ENCODE measurements around the gene DENND4A.

DENND4A gene

DNA sequence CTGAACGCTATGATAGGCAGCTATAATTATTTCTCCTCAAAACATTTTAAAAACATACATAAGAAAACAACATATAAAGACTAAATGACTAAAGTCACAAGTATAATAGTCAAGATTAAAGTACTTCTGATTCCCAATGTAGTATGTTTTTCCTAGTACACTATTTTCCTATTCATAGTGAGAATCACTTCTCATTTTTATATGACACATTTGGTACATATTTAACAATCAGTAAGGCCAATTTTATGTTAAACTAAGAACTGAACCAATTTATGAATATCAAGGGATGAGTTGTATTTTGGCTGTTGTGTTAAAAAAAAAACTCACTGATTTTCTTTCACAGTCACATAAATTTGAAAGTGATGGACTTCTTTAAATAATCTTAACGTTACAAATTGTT, 79.7 kb downstream of the DENND4A start:
- H3K27ac Mint-ChIP-seq: no peak overlapping the region
- H3K4me3 Mint-ChIP-seq: no peak overlapping the region
- H3K9me3 Mint-ChIP-seq: no peaks in the 10 kb centered on the region
- H3K4me1 Mint-ChIP-seq: no peaks in the 10 kb centered on the region
- H3K36me3 Mint-ChIP-seq: peaks cover 16% of the 10 kb centered on the region
- H3K27me3 Mint-ChIP-seq: no peaks in the 10 kb centered on the region

DNA sequence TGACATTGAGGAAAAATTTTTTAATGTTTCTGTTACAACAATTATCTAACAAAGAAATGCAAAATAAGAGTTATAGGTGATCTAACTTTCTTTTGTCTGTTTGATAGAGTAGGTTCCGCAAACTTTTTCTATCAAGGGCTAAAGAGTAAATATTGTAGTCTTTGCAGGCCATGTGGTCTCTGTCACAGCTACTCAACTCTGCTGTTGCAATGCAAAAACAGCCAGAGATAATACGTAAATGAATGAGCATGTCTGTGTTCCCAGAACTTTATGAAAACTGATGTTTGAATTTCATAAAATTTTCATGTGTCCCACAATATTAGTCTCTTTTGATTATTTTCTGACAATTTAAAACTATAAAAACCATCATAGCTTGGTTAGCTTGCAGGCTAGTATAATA, 97.0 kb downstream of the DENND4A start:
- no peaks in the 10 kb centered on the region for H3K9me3 Mint-ChIP-seq
- no peaks in the 10 kb centered on the region for H3K27me3 Mint-ChIP-seq
- H3K36me3 Mint-ChIP-seq: peaks cover 31% of the 10 kb centered on the region
- H3K4me3 Mint-ChIP-seq: no peak overlapping the region
- no peak overlapping the region for H3K27ac Mint-ChIP-seq
- no peaks in the 10 kb centered on the region for H3K4me1 Mint-ChIP-seq

DNA sequence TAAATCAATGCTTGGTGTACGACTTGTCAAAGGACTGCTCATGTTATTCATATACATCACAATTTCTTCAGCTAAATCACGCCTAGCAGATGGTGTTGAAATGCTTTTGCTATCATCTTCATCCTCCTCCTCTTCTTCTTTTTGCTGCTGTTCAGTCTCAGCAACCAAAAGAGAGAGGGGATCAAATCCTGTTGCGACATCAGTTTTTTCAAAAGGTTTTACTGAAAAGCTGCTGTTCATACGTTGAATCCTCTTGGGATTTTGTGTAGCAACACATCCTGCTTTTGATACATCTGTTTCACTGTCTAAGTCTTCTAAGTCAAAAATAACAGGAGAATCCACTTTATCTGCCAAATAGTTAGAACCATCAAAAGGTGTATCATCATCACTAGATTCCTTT, 101.3 kb downstream of the DENND4A start:
- Mint-ChIP-seq H3K4me1 (no peaks in the 10 kb centered on the region), H3K36me3 (peaks cover 48% of the 10 kb centered on the region), H3K4me3 (no peak overlapping the region), H3K9me3 (peaks cover 4% of the 10 kb centered on the region), H3K27ac (no peak overlapping the region), H3K27me3 (no peaks in the 10 kb centered on the region)

DNA sequence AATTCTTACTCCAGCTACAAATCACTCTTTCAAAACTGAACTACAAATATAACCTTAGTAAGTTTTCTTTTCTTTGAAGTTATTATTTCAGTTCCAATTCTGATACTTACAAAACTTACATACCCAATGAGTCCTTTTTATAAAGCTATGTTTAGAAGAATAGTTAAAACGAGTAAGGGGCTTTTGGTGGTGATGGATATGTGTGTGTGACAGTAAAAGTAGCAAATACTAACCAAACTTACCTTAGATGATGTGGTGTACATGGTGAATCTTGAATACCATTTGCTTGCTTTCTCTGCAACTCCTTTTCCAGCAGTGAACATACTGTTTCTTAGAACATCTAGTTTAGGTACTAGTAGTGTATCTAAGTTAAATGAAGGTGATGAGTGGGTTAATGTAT, 101.9 kb downstream of the DENND4A start:
- Mint-ChIP-seq H3K27me3 (no peaks in the 10 kb centered on the region), H3K4me1 (no peaks in the 10 kb centered on the region), H3K27ac (no peak overlapping the region), H3K36me3 (peaks cover 48% of the 10 kb centered on the region), H3K4me3 (no peak overlapping the region), H3K9me3 (peaks cover 4% of the 10 kb centered on the region)

DNA sequence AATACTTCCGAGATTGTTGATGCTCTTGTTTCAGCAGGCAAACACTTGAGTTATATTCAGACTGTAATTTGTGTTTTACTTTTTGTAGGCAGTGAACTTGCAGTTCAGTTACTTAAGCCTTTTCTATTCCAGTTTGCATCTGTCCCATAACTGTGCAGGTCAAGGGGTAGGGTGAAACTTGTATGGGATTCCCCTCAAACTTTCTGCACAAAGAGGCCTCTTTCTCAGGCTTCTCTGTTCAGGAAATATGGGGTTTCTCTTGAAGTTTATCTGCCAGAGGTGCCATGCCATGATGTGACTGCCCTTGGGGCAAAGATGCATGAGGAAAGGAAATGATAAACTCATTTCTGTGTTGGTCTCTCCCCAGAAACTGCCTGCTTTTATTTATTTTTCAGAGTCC, 103.6 kb downstream of the DENND4A start:
- Mint-ChIP-seq H3K9me3 (peaks cover 4% of the 10 kb centered on the region), H3K36me3 (peaks cover 50% of the 10 kb centered on the region), H3K27ac (no peak overlapping the region), H3K4me1 (peaks cover under 1% of the 10 kb centered on the region), H3K4me3 (no peak overlapping the region), H3K27me3 (no peaks in the 10 kb centered on the region)

DNA sequence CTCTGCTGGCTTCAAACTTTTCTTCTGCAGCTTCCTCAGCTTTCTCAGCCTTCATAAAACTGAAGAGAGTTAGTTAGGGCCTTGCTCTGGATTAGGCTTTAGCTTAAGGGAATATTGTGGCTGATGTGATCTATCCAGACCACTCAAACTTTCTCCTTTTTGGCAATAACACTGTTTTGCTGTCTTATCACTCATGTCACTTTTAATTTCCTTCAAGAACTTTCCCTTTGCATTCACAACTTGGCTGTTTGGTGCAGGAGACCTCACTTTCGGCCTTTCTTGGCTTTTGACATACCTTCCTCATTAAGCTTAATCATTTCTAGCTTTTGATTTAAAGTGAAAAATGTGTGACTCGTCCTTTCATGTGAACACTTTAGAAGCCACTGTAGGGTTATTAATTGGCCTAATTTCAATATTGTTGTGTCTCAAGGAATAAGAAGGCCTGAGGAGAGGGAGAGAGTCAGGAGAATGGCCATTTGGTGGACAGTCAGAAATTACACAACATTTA, 109.6 kb downstream of the DENND4A start:
- Mint-ChIP-seq H3K36me3 (peaks cover 19% of the 10 kb centered on the region), H3K4me3 (no peak overlapping the region), H3K27me3 (no peaks in the 10 kb centered on the region), H3K27ac (no peak overlapping the region), H3K9me3 (no peaks in the 10 kb centered on the region), H3K4me1 (peaks cover 8% of the 10 kb centered on the region)

DNA sequence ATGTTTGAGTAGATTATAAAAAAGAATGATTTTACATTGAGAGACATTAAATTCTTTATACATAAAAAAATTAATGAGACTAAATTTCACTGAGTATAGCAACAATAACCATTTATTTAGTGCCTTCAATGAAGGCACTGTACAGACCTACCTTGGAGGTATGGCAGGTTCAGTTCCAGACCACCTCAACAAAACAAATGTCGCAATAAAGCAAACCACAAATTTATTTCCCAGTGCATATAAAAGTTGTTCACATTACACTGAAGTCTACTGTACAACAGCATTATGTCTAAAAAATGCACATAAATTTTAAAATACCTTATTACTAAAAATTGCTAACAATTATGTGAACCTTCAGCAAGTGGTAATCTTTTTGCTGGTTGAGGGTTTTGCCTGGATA, 111.5 kb downstream of the DENND4A start:
- no peaks in the 10 kb centered on the region for H3K9me3 Mint-ChIP-seq
- H3K4me3 Mint-ChIP-seq: no peak overlapping the region
- peak overlapping the region; percentile 18 for H3K27ac Mint-ChIP-seq
- H3K27me3 Mint-ChIP-seq: no peaks in the 10 kb centered on the region
- peaks cover 8% of the 10 kb centered on the region for H3K4me1 Mint-ChIP-seq
- peaks cover 11% of the 10 kb centered on the region for H3K36me3 Mint-ChIP-seq

DNA sequence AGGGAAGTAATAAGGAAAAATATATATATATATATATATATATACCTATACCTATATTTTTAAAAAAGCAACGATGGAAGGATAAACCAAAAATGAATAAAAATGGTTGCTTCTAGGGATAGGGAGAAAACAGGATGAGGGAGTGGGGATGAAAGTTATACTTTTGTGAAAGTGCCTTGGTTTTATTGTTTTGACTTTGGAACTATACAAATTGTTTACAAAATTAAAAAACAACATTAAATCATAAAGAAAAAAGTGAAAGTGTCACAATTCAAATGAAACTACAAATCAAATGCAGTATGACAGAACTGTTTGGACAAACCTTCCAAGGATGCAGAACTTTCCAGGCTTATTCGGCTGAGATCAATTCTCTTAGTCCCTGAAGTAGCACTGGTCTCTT, 116.0 kb downstream of the DENND4A start:
- Mint-ChIP-seq H3K4me3 (no peak overlapping the region), H3K9me3 (no peaks in the 10 kb centered on the region), H3K27me3 (no peaks in the 10 kb centered on the region), H3K27ac (no peak overlapping the region), H3K4me1 (peaks cover 4% of the 10 kb centered on the region), H3K36me3 (peaks cover 4% of the 10 kb centered on the region)

DNA sequence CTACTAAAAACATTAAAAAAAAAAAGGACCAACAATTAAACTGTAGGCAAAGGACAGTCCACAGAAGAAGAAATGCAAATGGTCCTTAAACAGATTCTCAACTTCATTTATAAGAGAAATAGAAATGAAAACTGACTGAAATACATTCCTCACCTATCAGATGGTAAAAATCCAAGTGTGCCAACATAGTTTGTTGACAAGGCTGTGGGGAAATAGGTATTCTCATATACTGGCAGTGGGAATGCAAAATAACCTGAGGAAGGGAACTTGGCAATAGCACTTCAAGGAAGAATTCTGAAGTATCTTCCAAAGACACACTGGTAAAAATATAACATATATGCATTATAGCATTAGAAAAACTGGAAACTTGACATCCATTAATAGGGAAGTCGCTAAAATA, 116.5 kb downstream of the DENND4A start:
- no peaks in the 10 kb centered on the region for H3K9me3 Mint-ChIP-seq
- H3K4me3 Mint-ChIP-seq: no peak overlapping the region
- H3K27me3 Mint-ChIP-seq: no peaks in the 10 kb centered on the region
- peak overlapping the region; percentile 3 for H3K27ac Mint-ChIP-seq
- no peaks in the 10 kb centered on the region for H3K36me3 Mint-ChIP-seq
- H3K4me1 Mint-ChIP-seq: peaks cover 4% of the 10 kb centered on the region

DNA sequence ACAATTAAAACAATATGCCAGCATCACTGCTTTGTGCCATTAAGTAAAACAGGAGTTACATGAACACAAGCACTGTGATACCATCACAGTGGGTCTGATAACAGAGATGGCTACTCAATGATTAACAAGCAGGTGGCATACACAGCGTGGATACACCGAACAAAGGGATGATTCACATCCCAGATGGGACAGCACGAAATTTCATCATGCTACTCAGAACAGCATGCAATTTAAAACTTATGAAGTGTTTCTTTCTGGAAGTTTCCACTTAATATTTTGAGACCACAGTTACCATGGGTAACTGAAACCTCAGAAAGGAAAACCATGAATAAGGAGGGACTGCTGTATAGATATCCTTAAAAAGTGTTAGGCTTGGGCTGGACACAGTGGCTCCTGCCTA, 125.8 kb downstream of the DENND4A start:
- Mint-ChIP-seq H3K27me3 (no peaks in the 10 kb centered on the region), H3K9me3 (no peaks in the 10 kb centered on the region), H3K4me3 (no peak overlapping the region), H3K27ac (no peak overlapping the region), H3K36me3 (peaks cover 5% of the 10 kb centered on the region), H3K4me1 (no peaks in the 10 kb centered on the region)

DNA sequence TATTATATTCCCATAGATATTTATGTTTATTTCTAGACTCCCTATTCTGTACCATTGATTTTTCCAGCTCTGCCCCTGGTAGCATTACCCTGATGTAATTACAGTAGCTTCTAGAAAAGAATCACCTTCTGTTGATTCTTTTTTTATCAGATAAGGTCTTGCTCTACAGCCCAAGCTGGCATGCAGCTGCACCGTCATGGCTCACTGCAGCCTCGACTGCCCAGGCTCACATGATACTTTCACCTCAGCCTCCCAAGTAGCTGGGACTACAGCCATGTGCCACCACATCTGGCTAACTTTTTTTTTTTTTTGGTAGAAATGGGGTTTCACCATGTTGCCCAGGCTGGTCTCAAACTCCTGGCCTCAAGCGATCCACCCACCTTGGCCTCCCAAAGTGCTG, 128.6 kb downstream of the DENND4A start:
- no peaks in the 10 kb centered on the region for H3K9me3 Mint-ChIP-seq
- peaks cover 7% of the 10 kb centered on the region for H3K36me3 Mint-ChIP-seq
- H3K4me1 Mint-ChIP-seq: no peaks in the 10 kb centered on the region
- H3K4me3 Mint-ChIP-seq: no peak overlapping the region
- H3K27ac Mint-ChIP-seq: no peak overlapping the region
- H3K27me3 Mint-ChIP-seq: no peaks in the 10 kb centered on the region

DNA sequence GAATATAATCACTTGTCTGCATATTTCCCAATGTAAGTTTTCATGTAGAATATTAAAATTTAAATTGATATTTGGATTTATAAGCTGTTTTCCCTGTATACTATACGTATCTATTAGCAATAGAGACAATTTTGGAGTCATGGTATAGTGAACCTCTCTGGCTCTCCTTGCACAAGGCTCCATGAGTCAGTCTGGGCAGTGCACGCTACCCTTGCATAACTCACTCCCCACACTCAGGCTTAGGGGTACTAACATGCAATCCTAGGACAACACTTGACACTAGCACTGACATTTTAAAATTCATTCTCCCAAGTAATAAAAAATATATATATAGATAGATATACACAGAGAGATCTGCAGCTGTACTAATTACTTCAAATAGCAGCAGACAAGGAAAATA, 131.2 kb downstream of the DENND4A start:
- Mint-ChIP-seq H3K27me3 (no peaks in the 10 kb centered on the region), H3K27ac (no peak overlapping the region), H3K4me3 (no peak overlapping the region), H3K36me3 (peaks cover 5% of the 10 kb centered on the region), H3K9me3 (no peaks in the 10 kb centered on the region), H3K4me1 (no peaks in the 10 kb centered on the region)

DNA sequence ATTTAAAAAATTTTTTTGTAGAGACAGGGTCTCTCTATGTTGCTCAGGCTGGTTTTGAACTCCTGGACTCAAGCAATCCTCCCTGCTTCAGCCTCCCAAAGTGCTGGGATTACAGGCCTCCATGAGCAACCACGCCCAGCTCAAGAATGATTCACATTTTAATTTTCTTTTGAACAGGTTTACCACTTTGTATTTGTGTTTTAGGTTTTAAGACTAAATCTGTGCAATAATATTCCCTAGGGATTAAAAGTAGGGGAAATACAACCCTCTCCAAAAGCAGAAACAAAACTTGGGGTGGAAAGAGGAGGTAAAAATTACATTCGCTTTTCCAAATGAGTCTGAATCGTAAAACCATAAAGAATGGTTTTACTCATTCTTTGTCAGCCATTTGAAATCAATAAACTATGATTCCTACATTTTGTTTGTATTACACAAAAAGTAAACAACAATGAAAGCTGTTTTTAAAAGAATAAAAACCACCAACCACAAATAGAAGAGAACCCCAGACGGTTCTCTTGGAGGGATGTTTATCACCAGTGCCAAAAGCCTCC, 132.5 kb downstream of the DENND4A start:
- Mint-ChIP-seq H3K27me3 (no peaks in the 10 kb centered on the region), H3K27ac (no peak overlapping the region), H3K4me1 (no peaks in the 10 kb centered on the region), H3K9me3 (no peaks in the 10 kb centered on the region), H3K4me3 (no peak overlapping the region), H3K36me3 (peaks cover 7% of the 10 kb centered on the region)

DNA sequence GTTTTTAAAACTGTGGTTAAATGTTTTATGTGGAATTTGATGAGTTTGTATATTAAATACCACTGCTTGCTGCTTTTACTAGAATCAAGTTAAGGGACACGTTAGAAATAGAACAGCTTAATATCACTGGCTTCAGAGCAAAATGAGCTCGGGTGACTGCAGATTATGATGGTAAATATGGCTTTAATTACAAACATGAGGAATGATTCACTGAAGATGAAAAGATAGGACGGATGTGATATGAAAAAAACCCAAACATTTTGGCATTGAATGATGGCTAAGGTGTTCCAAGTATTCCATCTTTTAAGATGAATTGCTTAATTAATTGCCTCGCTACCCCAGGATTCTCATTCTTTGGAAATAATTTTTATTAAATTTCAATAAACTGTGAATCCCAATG, 136.6 kb downstream of the DENND4A start:
- H3K36me3 Mint-ChIP-seq: peaks cover 9% of the 10 kb centered on the region
- no peaks in the 10 kb centered on the region for H3K4me1 Mint-ChIP-seq
- H3K4me3 Mint-ChIP-seq: no peak overlapping the region
- H3K27me3 Mint-ChIP-seq: no peaks in the 10 kb centered on the region
- H3K27ac Mint-ChIP-seq: peak overlapping the region; percentile 10
- H3K9me3 Mint-ChIP-seq: no peaks in the 10 kb centered on the region

DNA sequence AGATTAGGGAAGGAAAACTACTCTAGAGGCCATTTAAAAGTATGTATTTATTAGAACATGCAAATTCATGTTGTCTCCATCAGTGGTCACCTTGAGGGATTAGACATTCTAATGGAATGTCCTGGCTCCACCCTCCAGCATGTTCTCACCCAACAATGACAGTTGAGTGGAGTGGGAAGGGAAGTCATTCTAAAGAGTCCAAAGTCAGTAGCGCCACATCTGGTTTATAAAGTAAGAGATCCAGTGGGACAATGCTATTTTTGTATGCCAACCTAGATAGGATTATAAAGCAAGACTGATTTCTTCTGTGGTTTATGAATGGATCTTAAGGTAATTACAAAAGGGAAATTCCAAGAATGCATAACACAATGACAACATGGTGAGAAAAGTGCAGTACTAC, 137.1 kb downstream of the DENND4A start:
- Mint-ChIP-seq H3K9me3 (no peaks in the 10 kb centered on the region), H3K36me3 (peaks cover 9% of the 10 kb centered on the region), H3K27me3 (no peaks in the 10 kb centered on the region), H3K27ac (no peak overlapping the region), H3K4me3 (no peak overlapping the region), H3K4me1 (no peaks in the 10 kb centered on the region)

DNA sequence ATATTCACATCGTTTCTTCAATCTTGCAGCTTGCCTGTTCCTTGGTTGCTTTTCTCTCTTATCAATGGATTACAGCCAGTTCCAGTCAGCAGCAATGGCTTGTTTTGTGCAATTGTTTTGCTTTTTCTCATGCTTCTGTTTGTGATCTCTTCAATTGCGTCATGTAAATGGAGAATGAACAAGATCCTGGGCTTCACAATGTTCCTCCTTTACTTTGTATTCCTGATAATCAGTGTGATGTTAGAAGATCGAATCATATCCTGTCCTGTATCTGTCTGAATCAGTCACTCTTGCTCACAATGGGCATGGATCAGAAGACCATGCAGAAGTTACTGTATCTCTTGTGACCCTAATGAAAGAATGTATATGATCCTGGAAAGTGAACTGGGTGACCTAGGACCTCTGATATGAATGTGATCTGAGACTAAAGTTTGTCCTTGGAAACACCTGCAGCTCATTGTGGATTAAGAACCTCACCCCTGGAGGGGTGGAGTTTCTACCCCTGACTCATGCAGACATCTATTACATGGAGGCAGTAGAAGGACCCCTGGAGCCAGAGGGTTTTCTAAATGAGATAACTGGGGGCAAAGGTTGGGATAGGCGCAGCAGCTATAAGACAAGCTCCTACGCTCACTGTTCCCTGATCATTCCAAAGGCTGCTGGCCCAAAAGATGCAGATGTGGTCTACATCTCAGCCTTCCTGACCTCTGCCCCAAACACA, 138.1 kb downstream of the DENND4A start:
- Mint-ChIP-seq H3K4me3 (no peak overlapping the region), H3K27me3 (no peaks in the 10 kb centered on the region), H3K4me1 (no peaks in the 10 kb centered on the region), H3K36me3 (peaks cover 9% of the 10 kb centered on the region), H3K27ac (peak overlapping the region; percentile 56), H3K9me3 (no peaks in the 10 kb centered on the region)

DNA sequence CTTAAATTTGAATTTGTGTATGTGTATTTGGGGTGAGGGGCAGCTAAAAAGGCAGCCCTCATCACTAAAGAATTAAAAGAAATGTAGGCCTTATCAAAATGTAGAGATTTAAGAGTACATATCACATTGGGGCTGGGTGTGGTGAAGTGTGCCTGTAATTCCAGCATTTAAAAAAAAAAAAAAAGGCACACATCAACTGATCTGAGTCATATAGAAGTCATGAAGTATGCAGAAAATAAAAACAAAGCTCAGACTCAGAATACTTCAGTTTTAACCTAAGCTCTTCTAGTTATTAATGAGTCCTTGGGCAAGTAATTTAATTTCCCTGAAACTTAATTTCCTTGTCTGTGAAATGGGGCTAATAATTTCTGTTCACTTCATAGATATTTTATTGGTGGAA, 138.8 kb downstream of the DENND4A start:
- Mint-ChIP-seq H3K4me1 (no peaks in the 10 kb centered on the region), H3K27me3 (no peaks in the 10 kb centered on the region), H3K4me3 (no peak overlapping the region), H3K9me3 (no peaks in the 10 kb centered on the region), H3K36me3 (peaks cover 7% of the 10 kb centered on the region), H3K27ac (peak overlapping the region; percentile 53)
